PFSK-1 (cell line): ENCODE results near the gene ZSWIM6.

Experiments
- FOXP2 ChIP-seq: optimal IDR thresholded peaks from 2 replicates; pipeline ENCODE3; 2011; ENCODE audit warnings: borderline replicate concordance, control low read depth, inconsistent platforms; ENCODE audit not compliant: insufficient read depth; ENCODE audit errors: extremely low read length, extremely low read depth
- POLR2AphosphoS5 ChIP-seq: IDR thresholded peaks from 2 replicates; pipeline ENCODE4 v1.6.1; 2012; ENCODE audit warnings: low read depth, mild to moderate bottlenecking, control low read depth, low read length, moderate library complexity
- REST ChIP-seq, 2 experiments: IDR thresholded peaks; 2 replicates each; pipeline versions ENCODE4 v1.6.1 to v1.8.0; 2011 to 2012; ENCODE audit warnings: low read depth in 2 of 2, low read length in 2 of 2, control low read depth in 1 of 2, inconsistent platforms in 1 of 2, mild to moderate bottlenecking in 1 of 2, moderate library complexity in 1 of 2; ENCODE audit not compliant: insufficient read depth in 1 of 2
- TAF1 ChIP-seq: IDR thresholded peaks from 2 replicates; pipeline ENCODE4 v1.6.1; 2012; ENCODE audit warnings: low read length, control low read depth, borderline replicate concordance; ENCODE audit not compliant: insufficient read depth

DNA sequence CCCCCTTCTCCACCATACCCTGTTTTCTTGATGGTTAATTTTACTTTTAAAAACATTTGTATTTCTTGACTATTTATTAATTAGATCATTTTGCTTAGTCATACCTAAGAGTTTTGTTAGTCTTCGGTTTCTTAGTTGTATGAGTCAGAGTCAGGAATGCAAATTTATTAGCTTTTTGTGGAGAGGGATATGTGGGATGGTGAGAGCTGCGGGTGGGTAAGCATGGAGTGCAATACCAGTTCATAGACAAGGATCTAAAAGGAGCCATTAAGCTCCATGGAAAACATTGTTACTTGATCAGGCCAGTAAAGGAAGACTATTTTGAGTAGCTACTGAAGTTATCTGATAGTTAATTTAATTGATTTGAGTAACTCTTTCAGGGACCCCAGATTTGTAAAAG is 77.5 kb downstream of the ZSWIM6 start:
- TF ChIP-seq POLR2AphosphoS5: no peak
- no peak for TF ChIP-seq REST (IDR thresholded peaks at IDR 0.05; ENCODE audit: insufficient read depth in 1 of 2, low read depth in 2 of 2, low read length in 2 of 2)
- no peak for TF ChIP-seq TAF1
- no peak for TF ChIP-seq FOXP2
